GM12864 (cell line): ENCODE data around the gene GNG2.

Experiments used
- DNase-seq: peaks from one replicate; pipeline ENCODE4 v3.0.0-alpha.2; 2011; ENCODE audit warnings: low read depth
- H3K4me3 ChIP-seq: 2 replicates; pipeline ENCODE4 v1.5.1; 2011; ENCODE audit warnings: mild to moderate bottlenecking, low read depth, low read length, control low read depth
- CTCF ChIP-seq: IDR thresholded peaks from 2 replicates; pipeline ENCODE4 v1.5.1; 2011; ENCODE audit warnings: low read depth, mild to moderate bottlenecking, moderate library complexity, low read length, control low read depth, inconsistent platforms; ENCODE audit errors: missing control alignments

Gene GNG2

GRCh38 chr14:51883232-51883631 lies 22.8 kb downstream of the GNG2 start:
- H3K4me3 ChIP-seq: no peak overlapping the region
- no peak for DNase-seq
- TF ChIP-seq CTCF: no peak

- H3K4me3 ChIP-seq: no peak overlapping the region
- no peak for DNase-seq
- no peak for TF ChIP-seq CTCF
Observed at GRCh38 chr14:51884086-51884927, 23.9 kb downstream of the GNG2 start.

GRCh38 chr14:51889851-51890250 lies 29.4 kb downstream of the GNG2 start:
- no peak for TF ChIP-seq CTCF
- no peak for DNase-seq
- H3K4me3 ChIP-seq: no peak overlapping the region

GRCh38 chr14:51894250-51894649 lies 33.8 kb downstream of the GNG2 start:
- no peak for DNase-seq
- no peak for TF ChIP-seq CTCF
- no peak overlapping the region for H3K4me3 ChIP-seq

- no peak for TF ChIP-seq CTCF
- H3K4me3 ChIP-seq: no peak overlapping the region
- DNase-seq: no peak
Observed at GRCh38 chr14:51895375-51895774, 35.0 kb downstream of the GNG2 start.

GRCh38 chr14:51897791-51898355 lies 37.5 kb downstream of the GNG2 start:
- no peak for DNase-seq
- H3K4me3 ChIP-seq: no peak overlapping the region
- TF ChIP-seq CTCF: no peak
